ENCODE data around the gene SNX27.

DNA sequence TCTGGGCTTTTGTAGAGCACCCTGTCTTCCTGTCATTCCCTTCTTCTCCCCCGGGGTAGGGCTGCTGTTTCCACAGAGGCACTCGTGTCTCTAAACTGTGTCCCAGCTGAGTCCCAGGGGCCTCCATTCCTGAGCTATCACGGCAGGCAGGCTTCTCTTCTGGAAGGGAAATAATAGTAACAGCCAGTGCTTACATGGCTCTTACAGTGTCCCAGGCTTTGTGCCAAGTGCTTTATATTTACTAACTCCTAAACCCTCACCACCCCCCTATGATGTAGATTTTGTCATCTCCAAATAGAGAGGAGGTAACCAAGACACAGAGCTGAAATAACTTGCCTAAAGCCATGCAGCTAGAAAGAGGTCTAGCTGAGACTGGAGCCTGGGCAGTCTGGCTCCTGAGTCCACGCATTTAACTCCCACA lies 106.2 kb downstream of the SNX27 start:
- TF ChIP-seq, protein P1, sequence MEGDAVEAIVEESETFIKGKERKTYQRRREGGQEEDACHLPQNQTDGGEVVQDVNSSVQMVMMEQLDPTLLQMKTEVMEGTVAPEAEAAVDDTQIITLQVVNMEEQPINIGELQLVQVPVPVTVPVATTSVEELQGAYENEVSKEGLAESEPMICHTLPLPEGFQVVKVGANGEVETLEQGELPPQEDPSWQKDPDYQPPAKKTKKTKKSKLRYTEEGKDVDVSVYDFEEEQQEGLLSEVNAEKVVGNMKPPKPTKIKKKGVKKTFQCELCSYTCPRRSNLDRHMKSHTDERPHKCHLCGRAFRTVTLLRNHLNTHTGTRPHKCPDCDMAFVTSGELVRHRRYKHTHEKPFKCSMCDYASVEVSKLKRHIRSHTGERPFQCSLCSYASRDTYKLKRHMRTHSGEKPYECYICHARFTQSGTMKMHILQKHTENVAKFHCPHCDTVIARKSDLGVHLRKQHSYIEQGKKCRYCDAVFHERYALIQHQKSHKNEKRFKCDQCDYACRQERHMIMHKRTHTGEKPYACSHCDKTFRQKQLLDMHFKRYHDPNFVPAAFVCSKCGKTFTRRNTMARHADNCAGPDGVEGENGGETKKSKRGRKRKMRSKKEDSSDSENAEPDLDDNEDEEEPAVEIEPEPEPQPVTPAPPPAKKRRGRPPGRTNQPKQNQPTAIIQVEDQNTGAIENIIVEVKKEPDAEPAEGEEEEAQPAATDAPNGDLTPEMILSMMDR (IDR thresholded peaks at IDR 0.05 in 2 of 3, conservative IDR thresholded peaks at IDR 0.05 in 1 of 3; ENCODE audit: control insufficient read depth in 2 of 3, extremely low read depth in 1 of 3, insufficient read depth in 1 of 3, low read depth in 3 of 3, low read length in 3 of 3) = no peak
- no peak for TF ChIP-seq ZNF24 (IDR thresholded peaks at IDR 0.05)
- TF ChIP-seq EGR1 (IDR thresholded peaks at IDR 0.05; ENCODE audit: borderline replicate concordance in 1 of 2, low read depth in 2 of 2, low read length in 2 of 2) = no peak
- TF ChIP-seq POLR2A (IDR thresholded peaks at IDR 0.05; ENCODE audit: low read depth, low read length) = no peak
- no peak for TF ChIP-seq EZH2 (IDR thresholded peaks at IDR 0.05; ENCODE audit: borderline replicate concordance, control insufficient read depth, low read depth, low read length)
- TF ChIP-seq SMC3 (IDR thresholded peaks at IDR 0.05; ENCODE audit: borderline replicate concordance, low read length) = no peak
- TF ChIP-seq, protein P2, sequence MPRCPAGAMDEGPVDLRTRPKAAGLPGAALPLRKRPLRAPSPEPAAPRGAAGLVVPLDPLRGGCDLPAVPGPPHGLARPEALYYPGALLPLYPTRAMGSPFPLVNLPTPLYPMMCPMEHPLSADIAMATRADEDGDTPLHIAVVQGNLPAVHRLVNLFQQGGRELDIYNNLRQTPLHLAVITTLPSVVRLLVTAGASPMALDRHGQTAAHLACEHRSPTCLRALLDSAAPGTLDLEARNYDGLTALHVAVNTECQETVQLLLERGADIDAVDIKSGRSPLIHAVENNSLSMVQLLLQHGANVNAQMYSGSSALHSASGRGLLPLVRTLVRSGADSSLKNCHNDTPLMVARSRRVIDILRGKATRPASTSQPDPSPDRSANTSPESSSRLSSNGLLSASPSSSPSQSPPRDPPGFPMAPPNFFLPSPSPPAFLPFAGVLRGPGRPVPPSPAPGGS (IDR thresholded peaks at IDR 0.05; ENCODE audit: borderline replicate concordance, insufficient read depth, low read depth, low read length, poor library complexity, severe bottlenecking) = no peak
- no peak for TF ChIP-seq CREB1 (IDR thresholded peaks at IDR 0.05; ENCODE audit: low read depth)
- no peak for TF ChIP-seq JUNB (IDR thresholded peaks at IDR 0.05)
- TF ChIP-seq SMARCA5 (IDR thresholded peaks at IDR 0.05) = no peak
